GM21367 (cell line): Measurements from ENCODE around the gene DYNC2LI1.
A peak's percentile ranks its signal among the peaks of the same experiment; 100 is the strongest.
"Not testable (repeated sequence)": the region's sequence is repeated elsewhere in the genome, so short reads cannot be mapped to it uniquely, and the experiment has no call there.

Experiments used
- ATAC-seq: cut with Tn5 transposase; IDR thresholded peaks from one replicate; pipeline ENCODE4 v1.9.1; 2021; ENCODE audit not compliant: unreplicated experiment

The DYNC2LI1 gene

DNA sequence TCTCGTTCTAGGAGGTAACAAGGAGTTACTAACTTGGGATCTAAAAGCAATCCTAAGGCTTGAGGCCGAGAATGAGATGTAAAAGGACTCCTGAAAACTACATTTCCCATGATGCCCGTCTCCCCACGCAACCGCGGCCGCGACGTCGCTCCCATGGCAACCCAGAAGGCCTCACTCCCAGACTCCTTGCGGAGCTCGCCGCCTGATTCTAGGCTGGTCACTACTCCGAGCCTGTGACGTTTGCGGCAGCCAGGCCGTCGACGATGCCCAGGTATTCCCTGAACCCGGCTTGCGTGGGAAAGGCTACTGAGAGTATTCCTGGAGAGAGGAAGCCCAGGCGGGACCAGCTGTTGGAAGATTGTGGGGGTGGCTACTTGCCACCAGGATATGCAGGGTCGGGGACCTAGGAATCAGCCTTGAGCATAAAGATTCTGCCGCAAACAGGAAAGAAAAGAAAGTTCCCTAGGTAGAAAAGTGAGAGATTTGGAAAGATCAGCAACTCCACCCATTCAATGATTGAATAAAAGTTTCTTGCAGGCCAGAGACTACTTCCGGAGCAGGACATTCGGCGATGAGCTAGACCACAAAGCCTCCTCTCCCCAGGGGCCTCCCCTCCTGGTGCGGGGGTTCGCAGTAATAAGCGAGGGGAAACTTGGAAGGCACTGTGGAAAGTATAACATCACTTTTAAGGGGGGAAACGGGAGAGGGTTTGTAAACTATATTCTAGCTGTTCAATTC is at the start of gene DYNC2LI1:
Gene DYNC2LI1 (plus strand): TSS at position 164 of the 738 bp plus-strand sequence. CDS start 100 bp downstream, at position 264.
- peak; percentile 98 for ATAC-seq

GRCh38 chr2:43724728-43725526 is 48.9 kb upstream of the DYNC2LI1 start:
- no peak for ATAC-seq

DNA sequence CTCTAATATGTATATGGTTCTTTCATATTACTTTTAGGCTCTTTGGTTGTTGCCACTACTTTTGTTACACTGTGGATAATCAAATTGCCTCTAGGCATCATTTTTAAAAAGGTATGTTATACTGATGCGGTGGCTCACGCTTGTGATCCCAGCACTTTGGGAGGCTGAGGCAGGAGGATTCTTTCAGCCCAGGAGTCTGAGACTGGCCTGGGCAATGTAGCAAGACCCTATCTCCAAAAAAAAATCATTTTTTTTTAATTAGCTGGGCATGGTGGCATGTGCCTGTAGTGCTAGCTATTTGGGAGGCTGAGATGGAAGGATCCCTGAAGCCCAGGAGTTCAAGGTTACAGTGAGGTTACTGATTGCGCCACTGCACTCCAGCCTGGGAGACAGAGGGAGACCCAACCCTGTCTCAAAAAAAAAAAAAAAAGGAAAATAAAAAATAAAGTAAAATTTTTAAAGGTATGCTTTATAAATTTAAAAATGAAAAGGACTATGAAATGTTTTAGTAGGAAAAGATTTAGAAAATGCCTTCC is 48.1 kb upstream of the DYNC2LI1 start:
- no peak for ATAC-seq

GRCh38 chr2:43726961-43727633 is 46.7 kb upstream of the DYNC2LI1 start:
- ATAC-seq, result not testable (repeated sequence)

- ATAC-seq, result no peak
These were observed 46.2 kb upstream of the DYNC2LI1 start for GRCh38 chr2:43727634-43728014.

GRCh38 chr2:43729491-43730174 is 44.2 kb upstream of the DYNC2LI1 start:
- ATAC-seq, result no peak

DNA sequence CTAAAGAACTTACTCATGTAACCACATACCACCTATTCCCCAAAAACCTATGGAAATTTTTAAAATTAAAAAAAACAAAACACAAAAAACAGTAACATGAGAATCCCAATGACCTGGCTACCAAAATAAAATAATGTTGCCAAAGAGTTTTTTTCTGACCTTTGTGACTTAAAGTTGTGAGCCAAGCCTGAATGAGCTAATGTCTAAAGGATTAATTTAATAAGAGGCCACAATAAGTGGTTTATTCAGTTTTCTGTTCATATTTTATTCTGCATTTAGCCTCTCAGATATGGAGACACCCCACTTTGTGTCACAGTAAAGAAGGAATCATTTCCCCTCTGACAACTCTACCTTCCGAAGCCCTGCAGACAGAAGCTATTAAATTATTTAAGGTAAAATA is 42.6 kb upstream of the DYNC2LI1 start:
- no peak for ATAC-seq

DNA sequence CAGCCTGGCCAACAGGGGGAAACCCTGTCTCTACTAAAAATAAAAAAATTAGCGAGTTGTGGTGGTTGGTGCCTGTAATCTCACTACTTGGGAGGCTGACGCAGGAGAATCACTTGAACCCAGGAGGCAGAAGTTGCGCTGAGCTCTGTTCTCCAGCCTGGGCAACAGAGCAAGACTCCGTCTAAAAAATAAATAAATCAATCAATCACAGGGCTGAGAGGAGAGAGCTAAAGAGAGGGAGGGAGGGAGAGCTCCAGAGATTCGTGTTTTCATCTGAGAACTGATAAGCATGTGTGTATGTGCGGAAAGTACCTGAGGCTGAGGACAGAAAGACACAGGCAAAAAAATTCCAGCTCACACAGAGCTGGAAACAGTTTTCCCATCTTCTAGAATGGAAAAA is 37.2 kb upstream of the DYNC2LI1 start:
- ATAC-seq, result no peak

DNA sequence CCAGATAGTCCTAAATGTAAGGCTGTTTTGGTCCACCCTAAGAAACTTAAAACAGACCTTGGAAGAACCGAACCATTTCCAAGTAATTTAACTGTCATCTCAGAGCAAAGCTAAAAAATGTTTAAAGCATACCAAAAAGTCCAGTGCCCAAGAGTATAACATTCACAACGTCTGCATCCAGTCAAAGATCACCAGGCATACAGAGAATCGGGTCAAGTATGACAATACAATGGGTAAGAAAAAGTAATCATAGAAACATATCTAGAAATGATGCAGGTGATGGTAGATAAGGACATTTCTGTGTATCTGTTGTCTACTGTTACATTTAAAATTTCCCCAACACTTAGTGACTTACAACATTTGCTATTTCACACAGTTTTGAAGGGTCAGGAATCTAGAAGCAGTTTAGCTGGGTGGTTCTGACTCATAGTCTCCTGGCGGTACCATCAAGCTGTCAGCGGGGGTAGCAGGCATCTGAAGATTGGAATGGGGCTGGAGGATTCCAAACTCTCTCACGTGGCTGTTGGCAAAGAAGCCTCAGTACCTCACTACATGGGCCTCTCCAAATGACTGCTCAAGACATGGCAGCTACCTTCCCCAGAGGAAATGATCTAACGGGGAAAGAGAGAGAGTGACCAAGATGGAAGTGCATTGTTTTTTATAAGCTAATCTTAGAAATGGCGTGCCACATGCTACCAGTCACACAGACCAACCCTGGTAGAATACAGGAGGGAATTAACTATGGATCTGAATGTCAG is 36.6 kb upstream of the DYNC2LI1 start:
- no peak for ATAC-seq

DNA sequence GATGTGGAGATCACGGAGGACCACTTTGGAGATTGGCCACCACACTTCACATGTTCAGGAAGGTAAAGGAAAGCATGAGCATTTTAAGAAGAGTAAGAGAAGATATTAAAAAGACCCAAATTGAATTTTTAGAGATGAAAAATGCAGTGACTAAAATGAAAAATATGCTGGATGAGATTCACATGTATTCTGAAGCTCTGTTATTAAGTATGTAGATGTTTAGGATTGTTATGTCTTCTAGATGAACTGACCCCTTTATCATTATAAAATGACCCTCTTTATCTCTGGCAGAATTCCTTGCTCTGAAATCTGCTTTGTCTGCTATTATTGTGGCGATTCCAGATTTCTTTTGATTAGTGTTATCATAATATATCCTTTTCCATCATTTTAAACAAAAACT is 36.0 kb upstream of the DYNC2LI1 start:
- ATAC-seq, result no peak

GRCh38 chr2:43738257-43738656 is 35.6 kb upstream of the DYNC2LI1 start:
- no peak for ATAC-seq

DNA sequence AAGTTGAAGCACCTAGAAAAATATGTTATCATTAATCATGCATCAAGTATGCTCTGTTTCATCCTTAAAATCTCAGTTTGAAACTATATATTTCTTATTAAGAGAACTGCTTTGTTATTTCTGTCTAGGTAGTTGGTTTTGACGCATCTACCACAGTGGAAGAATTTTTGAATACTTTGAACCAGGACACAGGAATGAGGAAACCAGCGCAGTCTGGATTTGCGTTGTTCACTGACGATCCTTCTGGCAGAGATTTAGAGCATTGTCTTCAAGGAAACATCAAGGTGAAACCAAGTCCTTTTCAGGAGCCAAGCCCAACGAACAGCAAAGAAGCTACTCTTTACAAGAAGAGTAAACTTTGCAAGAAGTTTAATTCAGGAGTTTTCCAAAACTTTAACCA is 30.1 kb upstream of the DYNC2LI1 start:
- no peak for ATAC-seq

GRCh38 chr2:43745457-43745856 is 28.4 kb upstream of the DYNC2LI1 start:
- no peak for ATAC-seq

DNA sequence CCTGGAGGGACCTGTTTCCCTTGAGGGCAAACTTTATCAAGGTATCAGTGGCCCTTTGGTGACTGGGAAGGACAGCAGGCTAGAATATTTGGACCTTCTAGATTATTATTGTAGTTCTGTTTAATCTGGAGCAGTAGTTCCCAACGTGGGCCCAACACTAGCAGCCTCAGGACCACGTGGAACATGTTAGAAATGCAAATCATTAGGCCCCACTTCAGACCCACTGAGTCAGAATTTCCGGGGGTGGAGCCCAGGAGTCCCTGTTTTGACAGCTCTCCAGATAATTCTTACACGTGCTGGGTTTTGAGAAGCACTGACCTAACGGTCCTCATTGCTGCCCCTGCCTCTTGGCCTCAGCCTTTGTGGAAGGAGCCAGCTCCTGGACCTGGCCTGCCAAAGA is 25.5 kb upstream of the DYNC2LI1 start:
- no peak for ATAC-seq

DNA sequence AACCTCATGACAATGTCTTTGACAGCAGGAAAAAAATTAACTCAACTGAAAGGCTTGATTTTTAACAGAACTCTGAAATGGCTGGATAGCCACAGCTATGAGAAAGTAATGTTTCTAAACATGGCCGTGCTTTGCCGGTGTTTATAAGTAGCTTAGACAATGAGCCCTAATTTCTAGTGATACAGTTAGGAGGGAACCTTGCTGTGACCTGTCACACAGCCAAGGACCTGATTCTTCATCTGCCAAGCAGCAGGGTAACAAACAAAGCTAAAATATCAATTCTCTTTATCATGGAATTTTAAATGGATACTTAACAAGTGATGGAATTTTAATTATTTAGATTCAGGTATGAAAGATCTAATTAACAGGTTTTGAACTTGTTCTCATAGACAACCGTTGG is 24.3 kb upstream of the DYNC2LI1 start:
- ATAC-seq, result no peak

DNA sequence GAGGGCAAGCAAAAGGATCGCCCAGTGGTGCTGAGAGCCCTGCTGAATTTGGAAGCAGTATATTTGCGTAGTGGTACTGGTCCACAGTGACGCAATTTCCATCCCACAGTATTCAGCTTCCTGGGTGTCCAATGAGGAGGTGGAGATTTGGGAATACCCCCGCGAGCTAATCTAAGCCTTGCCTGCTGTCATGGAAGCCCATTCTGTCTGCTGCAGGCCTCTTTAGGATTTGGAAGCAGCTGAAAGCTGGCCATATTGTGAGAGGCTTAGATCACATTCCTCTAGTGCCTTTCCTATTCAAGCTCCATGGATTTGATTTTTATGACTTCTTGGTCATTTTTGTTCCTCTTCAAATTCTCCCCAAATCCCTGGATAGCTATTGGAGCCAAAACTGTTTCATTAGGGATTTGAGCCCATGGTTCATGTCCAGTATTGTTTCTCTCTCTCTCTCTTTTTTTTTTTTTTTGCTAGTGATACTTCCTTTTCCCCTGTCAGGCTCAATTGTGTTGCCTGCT is 22.3 kb upstream of the DYNC2LI1 start:
- ATAC-seq, result no peak

GRCh38 chr2:43752302-43752701 is 21.5 kb upstream of the DYNC2LI1 start:
- ATAC-seq, result no peak

- no peak for ATAC-seq
These were observed 19.7 kb upstream of the DYNC2LI1 start for GRCh38 chr2:43754180-43754579.

DNA sequence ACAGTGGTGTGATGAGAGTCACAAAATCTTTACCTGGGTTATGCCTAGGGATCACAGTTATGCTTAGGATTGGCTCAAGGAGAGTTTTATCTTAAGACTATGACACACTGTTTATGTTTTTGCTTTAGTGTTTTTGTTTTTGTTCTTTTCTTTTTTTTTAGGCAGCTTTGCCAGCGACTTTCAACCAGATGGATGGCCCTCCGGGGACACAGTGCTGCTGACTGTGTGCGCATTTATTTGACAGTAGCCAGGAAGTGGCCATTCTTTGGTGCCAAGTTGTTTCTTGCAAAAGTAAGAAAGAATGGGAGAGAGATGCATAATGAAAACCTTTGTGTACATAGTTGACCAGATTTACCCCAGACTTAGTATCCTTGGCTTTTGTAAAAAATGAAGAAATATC is 15.1 kb upstream of the DYNC2LI1 start:
- no peak for ATAC-seq

- no peak for ATAC-seq
These were observed 14.6 kb upstream of the DYNC2LI1 start for GRCh38 chr2:43759195-43759594.
